AG09319 (cell line): ENCODE measurements around the gene PKN2.
A peak's percentile ranks its signal among the peaks of the same experiment; 100 is the strongest.

Experiments
- DNase-seq: peaks from one replicate; pipeline ENCODE4 v3.0.0-alpha.2; 2010; ENCODE audit warnings: low read depth; ENCODE audit errors: extremely low read depth
- TF ChIP-seq, protein P1 (sequence below): IDR thresholded peaks from 2 replicates; pipeline ENCODE4 v1.5.1; 2011; ENCODE audit warnings: low read depth, mild to moderate bottlenecking, inconsistent platforms, low read length, moderate library complexity

The PKN2 gene

GRCh38 chr1:88787023-88787903, 103.2 kb downstream of the PKN2 start:
- no peak for DNase-seq
- TF ChIP-seq, protein P1, sequence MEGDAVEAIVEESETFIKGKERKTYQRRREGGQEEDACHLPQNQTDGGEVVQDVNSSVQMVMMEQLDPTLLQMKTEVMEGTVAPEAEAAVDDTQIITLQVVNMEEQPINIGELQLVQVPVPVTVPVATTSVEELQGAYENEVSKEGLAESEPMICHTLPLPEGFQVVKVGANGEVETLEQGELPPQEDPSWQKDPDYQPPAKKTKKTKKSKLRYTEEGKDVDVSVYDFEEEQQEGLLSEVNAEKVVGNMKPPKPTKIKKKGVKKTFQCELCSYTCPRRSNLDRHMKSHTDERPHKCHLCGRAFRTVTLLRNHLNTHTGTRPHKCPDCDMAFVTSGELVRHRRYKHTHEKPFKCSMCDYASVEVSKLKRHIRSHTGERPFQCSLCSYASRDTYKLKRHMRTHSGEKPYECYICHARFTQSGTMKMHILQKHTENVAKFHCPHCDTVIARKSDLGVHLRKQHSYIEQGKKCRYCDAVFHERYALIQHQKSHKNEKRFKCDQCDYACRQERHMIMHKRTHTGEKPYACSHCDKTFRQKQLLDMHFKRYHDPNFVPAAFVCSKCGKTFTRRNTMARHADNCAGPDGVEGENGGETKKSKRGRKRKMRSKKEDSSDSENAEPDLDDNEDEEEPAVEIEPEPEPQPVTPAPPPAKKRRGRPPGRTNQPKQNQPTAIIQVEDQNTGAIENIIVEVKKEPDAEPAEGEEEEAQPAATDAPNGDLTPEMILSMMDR, result no peak

DNA sequence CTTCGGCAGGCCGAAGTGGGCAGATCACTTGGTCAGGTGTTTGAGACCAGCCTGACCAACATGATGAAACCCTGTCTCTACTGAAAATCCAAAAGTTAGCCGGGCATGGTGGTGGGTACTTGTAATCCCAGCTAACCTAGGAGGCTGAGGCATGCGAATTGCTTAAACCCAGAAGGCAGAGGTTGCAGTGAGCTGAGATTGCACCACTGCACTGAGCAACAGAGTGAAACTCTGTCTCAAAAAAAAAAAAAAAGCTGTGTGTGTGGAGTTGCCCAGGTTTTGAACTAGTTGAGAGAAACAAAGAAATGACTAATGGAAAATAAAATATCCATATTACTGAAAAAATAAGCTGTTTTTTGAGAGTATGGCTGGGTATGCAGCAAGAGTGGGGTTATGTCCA, 107.1 kb downstream of the PKN2 start:
- TF ChIP-seq, protein P1, result no peak
- DNase-seq, result no peak

DNA sequence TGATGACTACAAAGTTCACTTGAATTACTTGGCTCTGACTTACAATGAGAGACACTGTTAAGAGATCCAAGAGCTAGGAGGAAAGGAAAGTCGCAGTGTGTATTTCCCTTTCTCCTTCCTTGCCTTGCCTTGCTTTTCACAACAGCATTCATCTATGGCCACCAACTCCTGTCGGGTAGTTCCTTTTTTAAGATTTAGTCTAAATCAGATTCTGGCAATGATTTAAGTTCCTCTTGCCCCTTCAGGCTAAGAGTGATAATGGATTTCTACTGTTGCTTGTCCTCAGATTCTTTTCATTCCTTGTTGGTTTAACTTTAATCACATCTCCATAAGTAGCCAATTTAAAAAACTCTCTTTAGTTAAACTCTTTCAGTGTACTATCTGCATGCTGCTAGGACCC, 115.4 kb downstream of the PKN2 start:
- TF ChIP-seq, protein P1, result no peak
- DNase-seq, result no peak

DNA sequence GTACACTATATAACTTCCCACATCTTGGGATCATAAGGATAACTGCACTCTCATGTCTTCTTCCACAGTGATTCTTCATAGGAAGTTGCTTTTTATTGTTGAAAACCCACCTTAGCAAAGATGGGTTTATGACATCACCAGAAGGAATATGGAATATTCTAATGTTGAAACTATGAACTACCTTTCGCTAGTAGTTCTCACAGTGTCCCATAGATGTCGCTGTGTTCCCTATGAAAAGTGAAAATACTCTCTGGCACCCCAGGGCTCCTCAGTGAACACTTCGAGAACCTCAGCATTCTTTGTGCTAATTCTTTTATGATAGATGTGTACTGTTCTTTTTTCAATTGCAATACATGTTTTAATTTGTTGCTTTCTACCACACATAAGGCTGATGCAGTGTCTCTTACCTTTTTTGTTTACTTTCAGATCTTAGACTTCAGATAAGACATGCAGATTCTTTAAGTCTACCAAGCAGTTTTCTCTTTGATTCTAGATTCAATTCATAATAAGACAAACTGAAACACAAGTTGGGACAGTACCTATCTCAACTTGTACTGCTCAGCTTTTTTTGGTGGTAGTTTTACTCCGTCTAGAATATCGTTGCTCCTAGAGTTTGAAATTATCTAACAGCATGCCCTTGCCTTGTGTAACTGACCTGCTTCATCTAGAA, 116.4 kb downstream of the PKN2 start:
- no peak for DNase-seq
- TF ChIP-seq, protein P1, result peak; percentile 31

DNA sequence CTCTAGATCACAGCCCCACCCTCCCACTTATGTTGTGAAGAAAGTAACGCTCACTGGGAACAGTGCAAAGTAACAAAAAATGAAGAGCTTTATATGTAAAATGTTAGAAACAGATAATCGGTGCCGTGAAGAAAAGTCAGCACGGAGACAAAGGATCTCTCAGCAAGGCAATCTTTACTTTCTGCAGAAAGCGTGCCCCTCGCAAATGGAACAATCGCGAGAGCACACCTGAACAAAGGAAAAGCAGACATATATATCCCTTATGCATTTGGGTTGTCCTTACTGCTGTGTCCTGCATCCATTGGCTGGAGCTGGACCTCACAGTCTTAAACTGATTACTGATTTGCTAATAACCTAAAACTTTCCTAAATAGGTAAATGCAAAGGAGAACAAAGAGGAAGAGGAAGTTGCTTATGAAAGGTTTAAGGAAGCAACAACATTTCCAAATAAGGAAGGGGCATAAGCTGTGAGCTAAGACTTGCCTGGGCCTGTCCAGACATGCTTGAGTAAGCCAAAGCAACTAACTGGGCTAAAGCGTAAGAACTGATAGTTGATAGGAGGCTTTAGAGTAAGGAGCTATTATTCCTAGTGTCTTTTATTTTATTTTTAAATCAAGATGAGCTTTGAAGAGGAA, 117.6 kb downstream of the PKN2 start:
- TF ChIP-seq, protein P1, result no peak
- DNase-seq, result no peak

DNA sequence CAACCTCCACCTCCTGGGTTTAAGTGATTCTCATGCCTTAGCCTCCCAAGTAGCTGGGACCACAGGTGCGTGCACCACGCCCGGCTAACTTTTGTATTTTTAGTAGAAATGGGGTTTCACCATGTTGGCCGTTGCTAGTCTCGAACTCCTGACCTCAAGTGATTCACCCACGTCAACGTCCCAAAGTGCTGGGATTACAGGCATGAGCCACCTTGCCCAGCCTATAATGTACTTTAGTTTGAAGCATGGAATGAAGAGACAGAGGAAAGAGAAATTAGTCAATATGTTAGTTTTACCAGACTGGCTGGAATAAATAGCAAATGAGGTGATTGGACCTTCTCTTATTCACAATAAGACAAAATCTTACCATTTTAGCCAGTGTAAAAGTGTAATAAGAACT, 118.3 kb downstream of the PKN2 start:
- TF ChIP-seq, protein P1, result no peak
- no peak for DNase-seq

DNA sequence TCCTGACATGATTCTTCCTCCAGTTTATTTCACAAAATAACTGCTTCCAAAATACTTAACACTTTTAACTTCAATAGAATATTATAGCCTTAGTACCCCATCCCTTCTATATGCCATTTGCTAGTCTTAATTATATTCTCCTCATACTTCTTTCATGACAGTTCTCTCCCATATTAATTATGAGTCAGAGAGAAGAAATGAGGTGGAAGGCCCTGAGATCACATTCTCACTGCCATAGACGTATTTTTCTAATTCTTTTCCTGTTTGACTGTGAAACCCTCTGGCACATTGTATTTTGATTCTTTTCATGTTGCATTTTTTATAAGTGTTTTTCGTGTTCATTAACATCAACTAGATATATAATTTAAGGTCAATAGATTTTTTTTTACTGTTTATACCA, 118.9 kb downstream of the PKN2 start:
- no peak for DNase-seq

More for the DNA sequence above, 118.9 kb downstream of the PKN2 start:
- TF ChIP-seq, protein P1, result no peak
